Measurements from ENCODE around the gene CCDC17. TPM values are rescaled to one million over a fixed set of nuclear protein-coding genes. Genes with fewer than 3 reads are reported as not detected.
A peak's percentile ranks its signal among the peaks of the same experiment; 100 is the strongest.

Gene CCDC17
- total RNA-seq, 1 donor from 2014 or later: 20.3 TPM

GRCh38 chr1:45615885-45616284, 8.0 kb downstream of the CCDC17 start:
- intact Hi-C loops (cut with DNase I): no loop called here
- ATAC-seq (no peak), DNase-seq (no peak)
- Histone ChIP-seq H3K27ac (no peak overlapping the region), H3K9me3 (no peaks in the 10 kb centered on the region), H3K27me3 (ENCODE audit: low read depth) (no peaks in the 10 kb centered on the region), H3K36me3 (peaks cover 74% of the 10 kb centered on the region), H3K4me1 (peaks cover 5% of the 10 kb centered on the region), H3K4me3 (no peak overlapping the region)
- no peak for TF ChIP-seq CTCF (IDR thresholded peaks at IDR 0.05)

GRCh38 chr1:45612941-45613579, 10.8 kb downstream of the CCDC17 start:
- no peak overlapping the region for H3K27ac ChIP-seq
- H3K4me1 ChIP-seq: peaks cover 6% of the 10 kb centered on the region
- H3K27me3 ChIP-seq (ENCODE audit: low read depth): no peaks in the 10 kb centered on the region
- no peak overlapping the region for H3K4me3 ChIP-seq
- DNase-seq (no peak), ATAC-seq (no peak)
- intact Hi-C loops (cut with DNase I): no loop called here
- no peaks in the 10 kb centered on the region for H3K9me3 ChIP-seq
- no peak for TF ChIP-seq CTCF (IDR thresholded peaks at IDR 0.05)
- H3K36me3 ChIP-seq: peaks cover 71% of the 10 kb centered on the region

GRCh38 chr1:45610589-45611226, 13.1 kb downstream of the CCDC17 start:
- H3K36me3 ChIP-seq: peaks cover 61% of the 10 kb centered on the region

GRCh38 chr1:45608175-45609156, 15.4 kb downstream of the CCDC17 start:
- ATAC-seq (peak in 1 of 2 donors; percentile 50), DNase-seq (no peak)
- H3K4me1 ChIP-seq: peaks cover 14% of the 10 kb centered on the region
- peaks cover 46% of the 10 kb centered on the region for H3K36me3 ChIP-seq
- no peak for TF ChIP-seq CTCF (IDR thresholded peaks at IDR 0.05)
- no peak overlapping the region for H3K4me3 ChIP-seq
- intact Hi-C loops (cut with DNase I): no loop called here
- H3K27ac ChIP-seq: peak overlapping the region; percentile 7
- no peaks in the 10 kb centered on the region for H3K27me3 ChIP-seq (ENCODE audit: low read depth)
- no peaks in the 10 kb centered on the region for H3K9me3 ChIP-seq

More at GRCh38 chr1:45610589-45611226, 13.1 kb downstream of the CCDC17 start:
- no peak overlapping the region for H3K4me3 ChIP-seq
- peaks cover 14% of the 10 kb centered on the region for H3K4me1 ChIP-seq
- DNase-seq: no peak
- no peak overlapping the region for H3K27ac ChIP-seq
- intact Hi-C loops (cut with DNase I): no loop called here
- no peaks in the 10 kb centered on the region for H3K27me3 ChIP-seq (ENCODE audit: low read depth)
- no peaks in the 10 kb centered on the region for H3K9me3 ChIP-seq
- no peak for ATAC-seq
- no peak for TF ChIP-seq CTCF (IDR thresholded peaks at IDR 0.05)

GRCh38 chr1:45607404-45608074, 16.3 kb downstream of the CCDC17 start:
- peaks cover 39% of the 10 kb centered on the region for H3K36me3 ChIP-seq
- no peak overlapping the region for H3K4me3 ChIP-seq
- ATAC-seq (peak in 1 of 2 donors; percentile 49), DNase-seq (no peak)
- H3K9me3 ChIP-seq: no peaks in the 10 kb centered on the region
- no peaks in the 10 kb centered on the region for H3K27me3 ChIP-seq (ENCODE audit: low read depth)
- TF ChIP-seq CTCF (IDR thresholded peaks at IDR 0.05): no peak
- intact Hi-C loops (cut with DNase I): no loop called here
- H3K27ac ChIP-seq: no peak overlapping the region
- H3K4me1 ChIP-seq: peaks cover 14% of the 10 kb centered on the region

All from lower lobe of right lung (tissue), 2 donors.